ENCODE results near the gene AKR7A2.
"Not testable (repeated sequence)": the region's sequence is repeated elsewhere in the genome, so short reads cannot be mapped to it uniquely, and the experiment has no call there.

The AKR7A2 gene

GRCh38 chr1:19324665-19324990 lies 12.7 kb upstream of the AKR7A2 start:
- no peak for FAIRE-seq

- FAIRE-seq: no peak
These were observed 12.2 kb upstream of the AKR7A2 start for GRCh38 chr1:19323987-19324664.

GRCh38 chr1:19322481-19322880 lies 10.5 kb upstream of the AKR7A2 start:
- no peak for FAIRE-seq

- no peak for FAIRE-seq
These were observed 9.1 kb upstream of the AKR7A2 start for GRCh38 chr1:19321071-19321470.

GRCh38 chr1:19319196-19319595 lies 7.3 kb upstream of the AKR7A2 start:
- FAIRE-seq: no peak

GRCh38 chr1:19317126-19317910 lies 5.4 kb upstream of the AKR7A2 start:
- no peak for FAIRE-seq

GRCh38 chr1:19315378-19316198 lies 3.6 kb upstream of the AKR7A2 start:
- FAIRE-seq: no peak

- no peak for FAIRE-seq
These were observed 2.3 kb upstream of the AKR7A2 start for GRCh38 chr1:19313961-19314882.

- FAIRE-seq: no peak
These were observed 1.7 kb upstream of the AKR7A2 start for GRCh38 chr1:19313636-19313959.

- FAIRE-seq: no peak
These were observed 1.1 kb upstream of the AKR7A2 start for GRCh38 chr1:19312782-19313635.

GRCh38 chr1:19311503-19311930 lies 427 bp downstream of the AKR7A2 start:
- no peak for FAIRE-seq

GRCh38 chr1:19310720-19311502 lies 1.0 kb downstream of the AKR7A2 start:
- FAIRE-seq: no peak

GRCh38 chr1:19310061-19310460 lies 1.9 kb downstream of the AKR7A2 start:
- no peak for FAIRE-seq

- FAIRE-seq: no peak
These were observed 2.7 kb downstream of the AKR7A2 start for GRCh38 chr1:19309123-19309813.

- FAIRE-seq: no peak
These were observed 3.4 kb downstream of the AKR7A2 start for GRCh38 chr1:19308509-19308907.

- FAIRE-seq: no peak
These were observed 4.0 kb downstream of the AKR7A2 start for GRCh38 chr1:19307794-19308508.

GRCh38 chr1:19306941-19307340 lies 5.0 kb downstream of the AKR7A2 start:
- FAIRE-seq: no peak

- no peak for FAIRE-seq
These were observed 6.1 kb downstream of the AKR7A2 start for GRCh38 chr1:19305880-19306279.

- FAIRE-seq: not testable (repeated sequence)
These were observed 7.9 kb downstream of the AKR7A2 start for GRCh38 chr1:19304081-19304480.

GRCh38 chr1:19300211-19300610 lies 11.7 kb downstream of the AKR7A2 start:
- no peak for FAIRE-seq
